Effector CD8-positive, alpha-beta T cell (primary cell): Measurements from ENCODE around the gene ZNF446.
"Not testable (repeated sequence)": the region's sequence is repeated elsewhere in the genome, so short reads cannot be mapped to it uniquely, and the experiment has no call there.

ENCODE experiments used
- DNase-seq: peaks from one replicate; lab custom pipeline; 2025; lab: John Stamatoyannopoulos, UW

The ZNF446 gene

GRCh38 chr19:58499021-58499927 is 23.1 kb downstream of the ZNF446 start:
- peak; percentile 97 for DNase-seq

DNA sequence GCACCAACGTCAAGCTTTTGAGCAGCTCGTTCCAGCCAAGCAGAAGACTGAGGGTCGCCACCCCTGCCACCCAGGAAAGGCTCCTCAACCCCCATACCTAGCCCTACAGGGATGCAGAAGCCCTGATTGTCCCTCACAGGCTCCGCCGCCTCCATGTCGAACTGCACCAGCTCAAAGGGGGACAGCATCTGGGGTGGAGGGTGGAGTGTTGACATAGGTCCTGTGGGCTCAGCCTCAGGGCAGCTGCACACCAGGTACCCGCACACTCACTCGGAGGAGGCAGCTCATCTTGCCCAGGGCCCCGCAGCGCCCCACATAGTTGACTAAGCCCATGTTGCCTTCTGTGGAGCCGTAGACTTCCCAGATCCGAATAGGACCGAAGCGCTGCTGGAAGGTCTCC is 24.1 kb downstream of the ZNF446 start:
- DNase-seq, result no peak

DNA sequence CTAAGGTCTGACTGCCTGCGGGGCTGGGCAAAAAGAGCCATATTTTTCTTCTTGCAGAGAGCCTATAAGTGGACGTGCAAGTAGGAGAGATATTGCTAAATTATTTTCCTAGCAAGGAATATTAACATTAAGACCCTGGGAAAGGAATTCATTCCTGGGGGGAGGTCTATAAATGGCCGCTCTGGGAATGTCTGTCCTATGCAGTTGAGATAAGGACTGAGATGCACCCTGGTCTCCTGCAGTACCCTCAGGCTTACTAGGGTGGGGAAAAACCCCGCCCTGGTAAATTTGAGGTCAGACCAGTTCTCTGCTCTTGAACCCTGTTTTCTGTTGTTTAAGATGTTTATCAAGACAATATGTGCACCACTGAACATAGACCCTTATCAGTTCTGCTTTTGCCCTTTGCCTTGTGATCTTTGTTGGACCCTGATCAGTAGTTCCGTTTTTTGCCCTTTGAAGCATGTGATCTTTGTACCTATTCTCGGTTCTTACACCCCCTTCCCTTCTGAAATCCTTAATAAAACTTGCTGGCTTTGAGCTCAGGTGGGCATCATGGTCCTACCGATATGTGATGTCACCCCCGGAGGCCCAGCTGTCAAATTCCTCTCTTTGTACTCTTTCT is 31.6 kb downstream of the ZNF446 start:
- DNase-seq, result not testable (repeated sequence)

DNA sequence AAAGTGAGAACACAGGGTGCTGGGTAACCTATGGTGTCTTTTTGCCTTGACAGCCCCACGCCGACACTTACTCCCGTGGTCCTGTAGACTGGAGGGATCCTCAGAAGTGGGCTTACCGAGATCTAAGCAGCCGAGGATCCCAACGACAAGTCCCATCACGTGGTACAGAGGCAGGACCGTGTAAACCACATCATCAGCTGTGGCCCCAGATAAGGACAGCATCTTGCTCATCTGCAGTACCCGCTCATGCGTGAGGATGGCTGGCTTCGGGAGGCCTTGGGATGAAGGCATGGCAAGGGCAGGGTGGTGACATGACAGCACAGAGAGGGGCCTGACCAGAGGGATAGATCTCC is 33.6 kb downstream of the ZNF446 start:
- DNase-seq, result no peak

- no peak for DNase-seq
Observed at GRCh38 chr19:58510084-58510862, 34.1 kb downstream of the ZNF446 start.

GRCh38 chr19:58511353-58512208 is 35.4 kb downstream of the ZNF446 start, which contains the start of gene SLC27A5:
SLC27A5 (minus strand) TSS chr19:58511992; CDS start chr19:58511955, 37 bp downstream.
- DNase-seq, result no peak

DNA sequence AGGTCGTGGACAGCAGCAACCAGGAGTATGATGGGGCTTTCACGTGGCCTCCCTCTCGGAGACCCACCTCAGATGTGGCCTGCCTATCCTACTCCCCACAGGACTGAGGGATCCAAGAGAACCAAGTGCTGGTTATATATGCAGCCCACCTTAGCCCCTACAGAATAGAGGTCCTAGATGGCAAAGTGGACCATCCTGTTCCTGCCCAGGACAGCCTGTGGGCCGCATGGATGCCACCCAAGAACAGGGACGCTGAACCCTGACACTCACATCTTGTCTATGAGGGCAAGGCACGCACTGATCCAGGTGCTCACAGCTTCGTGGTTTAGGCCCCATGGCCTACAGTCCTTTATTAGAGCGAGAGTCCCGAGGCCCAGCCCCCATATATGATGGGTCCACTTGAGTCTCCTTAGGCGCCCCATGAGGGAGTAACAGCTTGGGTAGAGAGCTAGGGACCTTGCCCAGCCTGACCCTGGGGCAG is 37.1 kb downstream of the ZNF446 start:
- DNase-seq, result no peak

GRCh38 chr19:58513694-58514563 is 37.8 kb downstream of the ZNF446 start:
- DNase-seq, result peak; percentile 88

- no peak for DNase-seq
Observed at GRCh38 chr19:58514564-58515022, 38.4 kb downstream of the ZNF446 start.

- DNase-seq, result no peak
Observed at GRCh38 chr19:58515259-58515658, 39.1 kb downstream of the ZNF446 start.

GRCh38 chr19:58516246-58516836 is 40.2 kb downstream of the ZNF446 start:
- DNase-seq, result no peak

DNA sequence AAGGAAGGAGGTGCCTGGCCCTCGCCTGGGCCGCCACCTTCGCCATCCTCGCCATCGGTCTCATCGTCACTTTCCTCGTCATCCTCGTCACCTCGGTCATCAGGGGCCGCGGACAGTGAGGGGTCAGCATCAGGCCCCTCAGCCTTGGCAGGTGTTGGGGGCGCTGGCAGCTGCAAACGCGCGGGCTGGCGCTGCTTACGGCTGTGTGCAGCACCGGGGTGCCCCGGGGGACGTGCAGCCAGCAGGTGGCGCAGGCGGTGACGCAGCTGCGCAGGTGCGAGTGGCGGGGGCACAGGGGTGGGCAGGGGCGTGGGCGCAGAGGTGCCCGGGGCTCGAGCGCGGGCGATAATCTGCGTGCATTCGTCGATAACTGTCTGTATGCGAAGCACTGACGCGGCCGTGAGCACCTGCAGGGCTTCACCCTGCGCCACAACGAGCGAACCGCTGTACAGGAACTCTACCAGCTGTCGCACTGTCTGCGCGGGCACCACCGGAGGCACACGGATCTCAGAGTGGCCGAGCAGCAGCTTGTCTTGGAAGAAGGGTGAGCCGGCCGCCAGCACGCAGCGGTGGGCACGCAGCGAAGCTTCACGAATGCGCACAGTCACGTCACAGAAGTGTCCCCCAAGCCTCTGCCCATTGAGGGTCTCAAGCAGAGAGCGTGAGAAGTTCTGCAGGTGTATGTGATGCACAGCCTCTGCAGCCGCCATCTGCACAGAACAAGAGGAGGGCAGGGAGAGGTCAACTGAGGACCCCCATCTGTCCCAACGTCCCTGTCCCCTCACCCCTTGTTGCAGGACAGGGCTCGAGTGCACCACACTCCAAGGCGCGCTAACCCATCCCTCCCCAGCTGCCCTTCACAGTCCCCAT is 41.0 kb downstream of the ZNF446 start:
- no peak for DNase-seq

DNA sequence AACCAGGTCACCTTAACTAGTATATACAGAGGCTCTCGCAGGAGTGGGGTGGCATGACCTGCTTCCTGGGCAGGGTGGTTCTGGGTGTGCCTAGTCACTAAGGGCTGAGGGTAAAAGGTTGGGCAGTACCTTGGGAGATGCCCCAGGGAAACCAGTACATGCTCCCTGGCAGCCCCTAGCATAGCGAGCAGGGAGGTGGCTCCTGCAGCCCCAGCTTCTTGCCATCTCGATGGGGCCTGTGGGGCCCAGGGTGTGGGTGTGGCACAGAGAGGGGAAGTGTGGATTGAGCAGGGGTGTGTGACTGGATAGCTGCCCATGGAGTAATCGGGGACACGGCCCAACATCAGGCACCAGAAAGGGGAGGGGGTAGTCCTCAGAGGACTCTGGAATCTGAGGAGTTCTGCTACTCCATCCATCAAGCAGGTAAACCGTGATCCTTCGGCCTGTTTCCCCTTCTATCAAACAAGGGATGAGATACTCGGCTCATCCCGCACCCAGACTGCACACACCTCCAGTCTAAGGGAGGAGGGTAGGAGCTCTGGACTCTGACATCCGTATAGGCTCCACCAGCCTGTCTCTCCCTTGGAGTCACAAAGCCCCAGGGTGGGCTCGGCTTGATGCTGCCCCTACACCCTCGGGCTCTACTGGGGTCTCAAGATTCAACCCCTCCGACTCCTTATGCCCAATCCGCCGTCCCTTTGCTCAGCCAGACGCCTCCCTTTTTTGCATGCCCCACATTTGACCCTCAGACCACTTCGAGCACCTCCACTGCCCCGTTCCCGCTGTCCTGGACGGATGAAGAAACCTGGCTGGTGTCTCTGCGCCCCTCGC is 42.3 kb downstream of the ZNF446 start:
- no peak for DNase-seq

DNA sequence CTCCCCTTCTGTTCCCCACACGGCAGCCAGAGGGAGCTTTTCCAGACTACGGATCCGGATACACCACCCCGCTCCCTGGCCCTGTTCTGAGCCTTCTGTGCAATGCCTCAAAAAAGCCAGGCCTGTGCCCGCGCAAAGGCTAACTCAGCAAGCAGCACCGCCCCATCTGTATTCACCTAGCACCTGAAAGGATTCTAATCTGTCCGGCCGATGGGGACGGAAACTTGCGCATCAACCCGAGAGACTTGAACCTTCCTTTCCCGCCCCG is 42.9 kb downstream of the ZNF446 start:
- peak; percentile 29 for DNase-seq

GRCh38 chr19:58519355-58520256 is 43.5 kb downstream of the ZNF446 start, which contains the start of gene ZBTB45:
ZBTB45 (minus strand) TSS chr19:58519810; CDS start chr19:58517673, 2,137 bp downstream.
- peak; percentile 79 for DNase-seq

GRCh38 chr19:58520257-58520599 is 44.1 kb downstream of the ZNF446 start:
- DNase-seq, result no peak

DNA sequence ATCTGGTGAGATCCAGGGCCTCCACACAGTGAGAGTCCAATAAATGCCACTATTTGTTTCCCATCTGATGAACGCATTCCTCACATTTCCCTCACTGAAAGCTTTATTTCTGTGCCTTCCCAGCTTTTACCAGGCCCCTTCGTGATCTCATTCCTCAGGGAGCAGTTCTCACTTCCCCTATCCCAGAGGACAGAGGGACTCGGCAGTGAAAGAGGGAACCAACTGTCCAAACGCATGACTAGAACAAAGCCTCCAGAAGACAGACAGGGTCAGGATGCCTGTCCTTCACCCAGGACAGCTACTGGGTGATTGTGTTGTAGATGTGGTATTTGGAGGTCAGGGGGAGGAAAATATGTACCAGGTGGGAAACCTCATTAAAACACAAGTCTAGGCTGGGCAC is 45.5 kb downstream of the ZNF446 start:
- no peak for DNase-seq
